ENCODE results near the gene FGF8.

- TF ChIP-seq CTCF (IDR thresholded peaks at IDR 0.05; ENCODE audit: low read depth, low read length): no peak
- TF ChIP-seq EZH2phosphoT487 (IDR thresholded peaks at IDR 0.05; ENCODE audit: low read depth): no peak
Measured at GRCh38 chr10:101816376-101816775, 40.5 kb upstream of the FGF8 start.
